RPMI7951 (cell line): ENCODE results near the gene MED17. TPM values are rescaled to one million over a fixed set of nuclear protein-coding genes. Genes with fewer than 3 reads are reported as not detected.
"Not testable (repeated sequence)": the region's sequence is repeated elsewhere in the genome, so short reads cannot be mapped to it uniquely, and the experiment has no call there.

Experiments used
- DNase-seq: peaks from one replicate; pipeline ENCODE4 v3.0.0-alpha.2; 2012; ENCODE audit warnings: low read depth
- total RNA-seq: library from RNA; depleted of rRNA; stranded (reverse); fragments of >200 nt; shearing (Covaris generic); gene quantifications from 2 replicates; pipeline ENCODE4 v1.2.3, GENCODE V29; 2014

MED17 gene
- total RNA-seq, 1 experiment from 2014 or later: 41.3 TPM

DNA sequence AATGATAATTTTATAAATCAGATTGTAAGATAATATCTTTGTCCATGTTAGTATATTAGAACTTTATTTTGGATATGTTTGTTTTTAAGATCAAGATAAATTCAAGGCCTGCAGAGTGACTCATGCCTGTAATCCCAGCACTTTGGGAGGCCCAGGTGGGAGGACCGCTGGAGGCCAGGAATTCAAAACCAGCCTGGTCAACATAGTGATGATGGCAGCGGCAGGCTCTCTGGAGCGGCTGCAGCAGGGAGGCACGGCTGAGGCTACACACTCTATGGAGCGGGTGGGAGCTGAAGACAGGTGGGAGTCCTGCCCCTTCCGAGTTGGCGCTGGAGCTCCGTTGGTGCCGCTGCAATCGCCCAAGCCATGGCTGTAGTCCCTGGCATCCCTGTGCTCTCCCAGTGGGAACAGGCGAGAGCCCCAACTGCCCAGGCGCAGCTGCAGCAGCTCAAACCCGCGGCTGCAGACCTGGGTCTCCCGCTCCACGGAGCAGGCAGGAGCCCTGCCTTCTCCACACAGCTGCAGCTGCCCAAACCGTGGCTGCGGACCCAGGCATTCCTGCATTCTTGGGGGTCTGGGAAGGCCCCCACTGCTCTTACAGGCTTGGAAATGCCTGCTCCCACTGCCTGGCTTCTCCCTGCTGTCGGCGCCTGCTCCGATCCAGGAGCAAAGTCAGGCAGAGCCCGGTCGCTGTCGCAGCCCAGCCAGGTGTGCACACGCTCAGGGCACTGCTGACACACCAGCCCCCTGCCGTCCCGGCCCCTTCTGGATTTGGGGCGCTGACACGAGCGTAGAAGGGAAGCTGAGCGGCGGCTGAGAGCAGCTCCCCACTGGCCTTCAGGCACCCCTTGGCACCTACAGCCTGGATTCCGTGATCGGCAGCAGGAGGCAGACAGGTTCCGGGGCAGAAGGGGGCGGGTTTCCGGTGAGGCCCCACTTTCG is 25.9 kb upstream of the MED17 start:
- no peak for DNase-seq

DNA sequence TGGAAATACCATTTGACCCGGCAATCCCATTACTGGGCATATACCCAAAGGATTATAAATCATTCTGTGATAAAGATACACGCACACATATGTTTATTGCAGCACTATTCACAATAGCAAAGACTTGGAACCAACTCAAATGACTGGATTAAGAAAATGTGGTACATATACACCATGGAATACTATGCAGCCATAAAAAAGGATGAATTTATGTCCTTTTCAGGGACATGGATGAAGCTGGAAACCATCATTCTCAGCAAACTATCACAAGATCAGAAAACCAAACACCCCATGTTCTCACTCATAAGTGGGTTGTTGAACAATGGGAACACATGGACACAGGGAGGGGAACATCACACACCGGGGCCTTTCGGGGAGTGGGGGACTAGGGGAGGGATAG is 25.0 kb upstream of the MED17 start:
- DNase-seq: not testable (repeated sequence)

GRCh38 chr11:93761910-93762309 is 22.2 kb upstream of the MED17 start:
- DNase-seq: no peak

DNA sequence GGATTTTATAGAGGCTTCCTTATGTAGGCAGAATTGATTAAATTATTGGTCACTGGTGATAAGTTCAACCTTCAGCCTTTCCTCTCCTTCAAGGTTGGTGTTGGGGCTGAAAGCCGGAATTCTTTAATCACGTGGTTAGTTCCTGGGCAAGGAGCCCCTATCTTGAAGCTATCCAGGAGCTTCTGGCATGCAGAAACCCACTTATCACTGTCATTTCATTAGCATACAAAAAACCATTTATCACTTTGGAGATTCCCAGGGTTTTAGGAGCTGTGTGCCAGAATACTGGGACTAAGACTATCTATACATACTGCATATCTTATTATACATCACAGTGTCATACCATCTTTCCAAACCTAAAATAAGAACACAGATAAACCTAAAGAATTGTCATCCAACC is 18.5 kb upstream of the MED17 start:
- DNase-seq: no peak

DNA sequence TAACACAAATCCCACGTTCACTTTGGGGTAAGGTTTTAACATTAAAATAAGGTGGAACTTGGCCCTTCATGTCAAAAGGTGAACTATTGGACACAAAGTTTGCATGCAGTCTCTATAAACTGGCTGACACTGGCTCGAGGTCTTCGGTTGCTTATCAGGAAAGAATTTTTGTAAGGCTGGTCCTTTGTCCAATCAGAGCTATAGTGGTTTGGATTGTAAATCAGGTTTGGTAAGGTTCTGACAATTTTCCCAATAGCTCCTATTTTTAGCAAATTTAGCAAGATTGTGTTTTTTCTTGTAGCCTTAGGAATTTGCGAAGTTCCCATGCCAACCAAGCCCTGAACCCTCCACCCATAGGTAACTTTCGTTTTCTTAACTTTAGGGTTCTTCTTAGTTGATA is 17.6 kb upstream of the MED17 start:
- no peak for DNase-seq

DNA sequence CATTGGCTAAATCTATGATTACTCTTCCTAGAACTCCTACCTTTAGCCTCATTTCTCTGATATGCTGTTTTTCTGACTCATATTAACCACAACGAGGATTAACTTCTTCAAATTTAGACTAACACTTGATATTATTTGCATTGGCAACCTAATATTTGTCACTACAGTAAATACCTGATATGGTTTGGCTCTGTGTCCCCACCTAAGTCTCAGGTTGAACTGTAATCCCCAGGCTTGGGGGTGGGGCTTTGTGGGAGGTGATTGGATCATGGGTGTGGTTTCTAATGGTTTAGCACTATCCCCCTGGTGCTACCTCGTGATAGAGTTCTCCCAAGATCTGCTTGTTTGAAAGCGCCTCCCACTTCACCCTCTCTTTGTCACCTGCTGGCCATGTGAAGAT is 17.1 kb upstream of the MED17 start:
- DNase-seq: no peak

- no peak for DNase-seq
Measured at GRCh38 chr11:93770160-93770559, 13.9 kb upstream of the MED17 start.

GRCh38 chr11:93772123-93772522 is 12.0 kb upstream of the MED17 start:
- DNase-seq: no peak

GRCh38 chr11:93773045-93773477 is 11.0 kb upstream of the MED17 start:
- no peak for DNase-seq

GRCh38 chr11:93773601-93774200 is 10.4 kb upstream of the MED17 start:
- no peak for DNase-seq

GRCh38 chr11:93774560-93774959 is 9.5 kb upstream of the MED17 start:
- DNase-seq: not testable (repeated sequence)

DNA sequence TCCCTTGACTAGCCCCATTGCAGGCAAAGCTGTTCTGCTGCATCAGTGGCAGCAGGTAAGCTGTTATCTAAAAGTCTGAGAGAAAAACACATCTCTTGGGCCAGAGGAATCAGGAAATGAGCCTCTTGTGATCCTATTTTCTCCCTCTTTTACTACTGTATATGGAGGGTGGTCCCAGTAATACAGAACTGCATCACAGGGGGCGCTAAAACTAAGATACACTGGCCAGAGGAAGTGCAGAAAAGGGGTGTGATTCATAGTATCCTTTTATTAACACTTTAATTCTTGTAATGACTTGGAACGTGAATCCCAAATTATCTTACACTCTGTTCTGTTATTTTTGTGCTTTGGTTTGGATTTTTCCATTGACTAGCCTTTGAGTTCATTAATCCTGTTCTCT is 8.8 kb upstream of the MED17 start:
- DNase-seq: peak; percentile 13

- DNase-seq: no peak
Measured at GRCh38 chr11:93783362-93783761, 720 bp upstream of the MED17 start.

DNA sequence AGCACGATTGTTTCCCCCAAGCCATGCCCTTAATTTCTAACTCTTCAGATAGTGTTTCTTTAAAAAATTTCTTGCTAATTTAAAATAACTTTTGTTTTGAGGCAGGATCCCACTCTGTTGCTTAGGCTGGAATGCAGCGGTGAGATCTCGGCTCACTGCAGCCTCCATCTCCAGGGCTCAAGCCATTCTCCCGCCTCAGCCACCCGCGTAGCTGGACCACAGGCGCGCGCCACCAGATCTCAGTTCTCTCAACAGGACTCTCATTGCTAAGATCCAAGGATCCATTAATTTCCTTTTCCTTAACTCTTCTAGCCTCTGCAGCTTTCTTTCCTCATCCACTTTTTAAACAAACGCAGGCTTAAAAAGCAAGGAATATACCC is 327 bp upstream of the MED17 start:
- DNase-seq: no peak

GRCh38 chr11:93784935-93785360 is 866 bp downstream of the MED17 start:
- peak; percentile 2 for DNase-seq

- DNase-seq: no peak
Measured at GRCh38 chr11:93791493-93791892, 7.4 kb downstream of the MED17 start.

DNA sequence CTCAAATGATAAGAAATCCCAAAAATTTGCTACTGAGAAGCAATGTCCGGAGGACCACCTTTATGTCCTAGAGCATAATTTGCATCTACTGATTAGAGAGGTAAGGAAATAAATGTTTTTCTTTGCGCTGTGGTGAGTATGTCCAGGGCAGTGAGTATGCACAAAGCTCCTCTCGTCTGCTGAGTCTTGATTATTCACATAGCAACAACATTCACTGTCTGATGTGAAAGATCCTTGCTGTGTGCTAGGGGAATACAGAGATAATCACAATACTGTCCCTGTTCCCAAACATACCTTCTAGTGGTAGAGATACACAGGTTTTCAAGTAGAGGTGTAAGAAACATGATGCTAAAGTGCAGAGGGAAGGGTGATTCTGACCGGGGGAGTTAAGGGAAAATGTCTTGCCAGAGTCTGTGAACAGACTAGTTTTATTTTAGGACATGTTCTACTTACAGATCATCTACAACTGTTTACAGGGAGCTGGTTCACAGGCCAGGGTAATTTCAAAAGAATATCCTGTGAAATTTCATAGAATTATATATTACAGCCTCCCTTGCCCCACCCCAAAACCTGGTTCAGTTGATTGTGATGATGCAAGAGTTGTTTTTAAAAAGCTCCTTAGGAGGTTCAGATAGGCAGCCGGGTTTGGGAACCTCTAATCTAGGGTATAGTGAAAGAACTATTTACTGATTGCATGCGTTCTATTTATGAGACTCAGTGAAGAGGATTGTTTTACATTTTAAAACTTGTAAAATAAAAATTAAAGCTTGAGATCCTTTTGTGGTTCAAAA is 12.6 kb downstream of the MED17 start:
- DNase-seq: no peak

GRCh38 chr11:93801366-93801765 is 17.3 kb downstream of the MED17 start:
- DNase-seq: no peak

DNA sequence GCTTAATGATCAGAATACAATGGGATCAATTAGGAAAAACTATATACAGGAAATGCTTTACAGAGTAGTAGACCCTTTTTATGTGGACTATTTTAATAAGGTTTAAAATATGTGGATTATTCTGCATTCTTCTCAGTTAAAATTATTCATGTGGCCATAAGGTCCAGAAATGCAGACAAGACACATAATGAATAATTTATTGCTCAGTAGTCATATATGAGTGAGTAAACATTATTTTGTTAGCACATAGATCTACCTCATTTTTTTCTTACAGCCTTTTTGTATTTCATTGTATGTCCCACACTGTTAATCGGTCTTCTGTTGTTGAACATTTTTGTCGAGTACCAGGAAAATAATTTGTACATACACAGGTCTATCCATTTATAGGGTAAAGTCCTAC is 20.8 kb downstream of the MED17 start:
- DNase-seq: no peak

- no peak for DNase-seq
Measured at GRCh38 chr11:93807980-93808379, 23.9 kb downstream of the MED17 start.

GRCh38 chr11:93813974-93814373 is 29.9 kb downstream of the MED17 start:
- DNase-seq: no peak

GRCh38 chr11:93814966-93815633 is 31.0 kb downstream of the MED17 start:
- DNase-seq: no peak
